Endothelial cell of umbilical vein (primary cell): Measurements from ENCODE around the gene PPP2R5B.

ENCODE experiments used
- JUN ChIP-seq: IDR thresholded peaks from 2 replicates; pipeline ENCODE4 v1.6.1; 2011; ENCODE audit warnings: borderline replicate concordance, low read depth; ENCODE audit not compliant: insufficient read length, insufficient read depth
- POLR2A ChIP-seq: IDR thresholded peaks from 2 replicates; pipeline ENCODE4 v1.6.1; 2012; ENCODE audit warnings: low read depth, mild to moderate bottlenecking, control low read depth, low read length

- TF ChIP-seq POLR2A (no peak), JUN (no peak)
Observed at GRCh38 chr11:64967375-64967774, 42.9 kb downstream of the PPP2R5B start.
